ENCODE results near the gene E2F4. TPM values are rescaled to one million over a fixed set of nuclear protein-coding genes. Genes with fewer than 3 reads are reported as not detected.

Gene E2F4
- total RNA-seq, 1 donor from 2014 or later, result 47.1 TPM

DNA sequence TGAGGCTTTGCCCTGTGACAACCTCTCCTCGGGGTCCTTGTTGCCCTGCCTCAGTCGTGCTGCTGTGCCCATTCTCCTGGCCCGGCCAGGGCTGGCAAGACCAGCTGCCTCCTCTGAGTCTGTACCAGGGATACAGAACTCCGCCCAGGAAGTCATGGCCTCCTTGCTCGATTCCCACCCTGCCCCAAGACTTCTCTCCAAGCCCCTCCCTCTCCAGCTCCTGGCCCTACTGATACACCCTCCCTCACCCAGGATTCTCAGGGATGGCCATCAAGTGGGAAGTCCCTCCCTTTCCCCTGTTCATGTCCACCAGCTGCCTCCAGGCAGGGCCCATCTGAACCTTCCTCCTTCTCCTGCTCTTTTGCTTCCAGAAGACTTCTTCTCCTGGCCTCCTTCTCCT is 23.8 kb downstream of the E2F4 start:
- DNase-seq (ENCODE audit: low read depth) (no peak), FAIRE-seq (no peak)
- TF ChIP-seq, protein P1, sequence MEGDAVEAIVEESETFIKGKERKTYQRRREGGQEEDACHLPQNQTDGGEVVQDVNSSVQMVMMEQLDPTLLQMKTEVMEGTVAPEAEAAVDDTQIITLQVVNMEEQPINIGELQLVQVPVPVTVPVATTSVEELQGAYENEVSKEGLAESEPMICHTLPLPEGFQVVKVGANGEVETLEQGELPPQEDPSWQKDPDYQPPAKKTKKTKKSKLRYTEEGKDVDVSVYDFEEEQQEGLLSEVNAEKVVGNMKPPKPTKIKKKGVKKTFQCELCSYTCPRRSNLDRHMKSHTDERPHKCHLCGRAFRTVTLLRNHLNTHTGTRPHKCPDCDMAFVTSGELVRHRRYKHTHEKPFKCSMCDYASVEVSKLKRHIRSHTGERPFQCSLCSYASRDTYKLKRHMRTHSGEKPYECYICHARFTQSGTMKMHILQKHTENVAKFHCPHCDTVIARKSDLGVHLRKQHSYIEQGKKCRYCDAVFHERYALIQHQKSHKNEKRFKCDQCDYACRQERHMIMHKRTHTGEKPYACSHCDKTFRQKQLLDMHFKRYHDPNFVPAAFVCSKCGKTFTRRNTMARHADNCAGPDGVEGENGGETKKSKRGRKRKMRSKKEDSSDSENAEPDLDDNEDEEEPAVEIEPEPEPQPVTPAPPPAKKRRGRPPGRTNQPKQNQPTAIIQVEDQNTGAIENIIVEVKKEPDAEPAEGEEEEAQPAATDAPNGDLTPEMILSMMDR (IDR thresholded peaks at IDR 0.05; ENCODE audit: insufficient read depth, low read length, severe bottlenecking), result no peak
- Histone ChIP-seq H3K27me3 (ENCODE audit: control insufficient read depth, insufficient read depth, low read length) (no peaks in the 10 kb centered on the region), H3K4me3 (ENCODE audit: low read depth, low read length) (no peak overlapping the region), H3K36me3 (ENCODE audit: control insufficient read depth, insufficient read depth, low read length) (no peaks in the 10 kb centered on the region)

DNA sequence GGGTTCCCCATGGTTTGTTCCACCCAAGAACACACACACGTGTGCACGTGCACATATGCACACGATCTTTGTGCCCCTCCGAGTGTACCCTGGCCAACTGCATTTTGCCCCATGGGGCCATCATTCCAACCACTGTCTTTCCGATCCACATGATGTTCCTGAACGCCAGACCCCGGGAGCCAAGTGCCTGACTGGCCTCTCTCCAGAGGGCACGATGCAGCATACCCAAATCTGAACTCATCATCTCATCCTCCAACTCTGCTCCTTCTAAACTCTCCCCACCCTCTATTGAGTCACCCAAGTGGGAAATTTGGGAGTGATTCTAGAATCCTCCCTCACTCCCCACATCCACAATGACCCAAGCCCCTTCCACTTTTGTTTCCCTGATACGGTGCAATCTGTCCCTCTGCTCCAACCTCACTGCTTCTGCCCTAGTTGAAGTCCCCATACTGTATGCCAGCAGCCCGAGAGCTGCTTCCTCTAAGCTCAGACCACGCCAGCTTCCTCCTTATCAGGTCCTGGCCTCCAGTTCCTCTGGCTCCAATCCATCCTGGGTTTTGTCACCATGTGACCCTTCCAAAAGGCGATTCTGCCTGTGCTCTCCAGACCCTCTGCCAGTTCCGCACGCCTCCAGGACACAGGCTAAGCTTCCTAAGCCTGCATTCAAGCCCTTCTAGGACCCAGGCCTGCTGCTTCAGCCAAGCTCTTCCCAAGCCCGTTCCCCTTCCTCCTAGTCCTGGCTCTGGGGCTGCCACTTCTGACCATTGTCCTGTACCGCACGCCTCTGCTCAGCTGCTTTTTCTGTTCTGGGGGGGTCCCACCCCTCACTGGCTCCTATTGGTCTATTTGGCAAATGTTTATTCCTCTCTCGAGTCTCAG is 24.9 kb downstream of the E2F4 start:
- DNase-seq (ENCODE audit: low read depth) (no peak), FAIRE-seq (no peak)
- Histone ChIP-seq H3K27me3 (ENCODE audit: control insufficient read depth, insufficient read depth, low read length) (no peaks in the 10 kb centered on the region), H3K4me3 (ENCODE audit: low read depth, low read length) (no peak overlapping the region), H3K36me3 (ENCODE audit: control insufficient read depth, insufficient read depth, low read length) (no peaks in the 10 kb centered on the region)
- TF ChIP-seq, protein P1 (IDR thresholded peaks at IDR 0.05; ENCODE audit: insufficient read depth, low read length, severe bottlenecking), result no peak

DNA sequence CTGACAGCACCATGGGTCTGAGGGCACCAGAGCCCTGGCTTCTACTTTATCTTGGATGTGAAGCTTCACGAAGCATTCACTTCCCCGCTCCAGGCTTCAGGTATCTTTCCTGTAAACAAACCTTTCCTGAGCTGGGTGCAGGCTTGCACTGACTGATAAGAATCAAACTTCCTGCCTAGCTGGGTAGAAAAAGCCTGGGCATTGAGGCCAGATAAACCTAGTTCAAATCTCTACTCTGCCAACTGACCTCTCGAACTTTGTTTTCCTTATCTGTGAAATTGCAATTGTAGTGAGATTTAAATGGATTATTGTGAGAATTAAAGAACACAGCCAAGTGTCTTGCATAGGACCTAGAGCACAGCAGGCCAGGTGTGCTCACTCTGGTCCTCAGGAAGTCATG is 32.0 kb downstream of the E2F4 start:
- TF ChIP-seq, protein P1 (IDR thresholded peaks at IDR 0.05; ENCODE audit: insufficient read depth, low read length, severe bottlenecking), result no peak
- H3K36me3 ChIP-seq (ENCODE audit: control insufficient read depth, insufficient read depth, low read length), result peaks cover 2% of the 10 kb centered on the region
- no peak overlapping the region for H3K4me3 ChIP-seq (ENCODE audit: low read depth, low read length)
- no peak for DNase-seq (ENCODE audit: low read depth)
- no peak for FAIRE-seq
- no peaks in the 10 kb centered on the region for H3K27me3 ChIP-seq (ENCODE audit: control insufficient read depth, insufficient read depth, low read length)

DNA sequence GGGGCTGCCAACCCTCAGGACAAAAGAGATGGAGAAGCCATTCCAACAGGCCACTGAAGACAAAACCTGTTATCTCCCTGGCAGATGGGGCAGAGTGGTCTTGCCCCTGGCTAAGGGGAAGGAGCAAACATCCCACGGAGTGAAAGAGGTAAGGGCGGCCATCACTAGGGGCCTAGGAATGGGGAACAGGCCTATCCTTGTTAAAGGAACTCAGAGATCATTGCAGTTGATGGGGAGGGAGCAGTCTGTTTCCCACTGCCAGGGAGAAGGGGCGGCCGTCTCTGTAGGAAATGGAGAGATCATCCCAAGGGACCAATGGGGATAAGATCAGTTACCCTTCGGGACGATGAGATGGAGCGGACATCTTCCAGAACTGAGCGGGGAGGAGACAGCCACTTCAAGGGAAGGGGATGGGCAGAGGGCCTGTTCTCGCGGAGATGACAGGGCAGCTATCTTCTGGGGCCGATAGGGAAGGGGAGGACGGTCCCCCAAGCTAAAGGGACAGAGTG is 34.4 kb downstream of the E2F4 start:
- Histone ChIP-seq H3K4me3 (ENCODE audit: low read depth, low read length) (peak overlapping the region; percentile 82), H3K36me3 (ENCODE audit: control insufficient read depth, insufficient read depth, low read length) (peaks cover 14% of the 10 kb centered on the region), H3K27me3 (ENCODE audit: control insufficient read depth, insufficient read depth, low read length) (no peaks in the 10 kb centered on the region)
- TF ChIP-seq, protein P1 (IDR thresholded peaks at IDR 0.05; ENCODE audit: insufficient read depth, low read length, severe bottlenecking), result no peak
- FAIRE-seq, result no peak
- DNase-seq (ENCODE audit: low read depth), result no peak

DNA sequence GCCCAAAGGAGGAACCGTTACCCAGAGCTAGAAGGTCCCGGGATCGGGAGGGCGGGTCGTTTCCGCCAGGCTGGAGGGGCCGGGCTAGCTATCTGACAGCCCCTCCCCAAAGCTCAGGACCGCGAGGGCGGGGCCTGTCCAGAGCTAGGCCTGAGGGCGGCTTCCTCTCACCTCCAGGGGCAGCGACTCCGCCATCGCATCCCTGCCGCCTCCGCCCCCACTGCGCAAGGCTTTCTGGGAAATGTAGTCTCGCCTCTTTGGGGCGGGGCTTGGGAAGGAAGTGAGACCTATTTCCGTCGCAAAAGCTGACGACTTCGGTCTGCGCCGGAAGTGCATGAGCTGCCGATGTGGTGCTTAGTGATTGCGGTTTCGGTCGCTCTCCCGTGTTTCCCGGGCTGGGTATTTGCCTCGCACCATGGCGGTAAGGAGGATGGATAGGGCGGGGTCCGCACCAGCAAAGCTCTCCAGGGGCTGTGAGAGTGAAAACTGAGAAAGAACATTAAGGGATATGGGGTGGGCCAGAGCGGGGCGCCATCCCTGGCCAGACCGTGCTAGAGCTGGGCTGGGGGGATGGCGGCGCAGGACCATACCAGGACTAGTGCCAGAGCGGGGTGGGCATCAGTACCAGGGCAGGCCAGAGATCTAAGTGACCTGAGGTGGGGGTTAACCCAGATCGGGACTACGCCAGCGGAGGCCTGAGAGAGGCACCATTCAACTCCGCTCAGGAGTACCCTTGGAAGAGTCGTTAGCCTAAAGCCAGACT is 35.0 kb downstream of the E2F4 start, which contains the start of gene TMEM208:
Gene TMEM208, plus strand, starts transcription at position 327 of the 763 bp plus-strand sequence. Its CDS starts 89 bp downstream, at position 416.
- Histone ChIP-seq H3K4me3 (ENCODE audit: low read depth, low read length) (peak within 1 kb of the TSS; percentile 82), H3K27me3 (ENCODE audit: control insufficient read depth, insufficient read depth, low read length) (no peaks in the 10 kb centered on the region), H3K36me3 (ENCODE audit: control insufficient read depth, insufficient read depth, low read length) (peaks cover 20% of the 10 kb centered on the region)
- FAIRE-seq (no peak), DNase-seq (ENCODE audit: low read depth) (peak; percentile 93)
- TF ChIP-seq, protein P1 (IDR thresholded peaks at IDR 0.05; ENCODE audit: insufficient read depth, low read length, severe bottlenecking), result peak; percentile 14
